CD4-positive, alpha-beta T cell (primary cell): ENCODE data around the gene PARVB. TPM values are rescaled to one million over a fixed set of nuclear protein-coding genes. Genes with fewer than 3 reads are reported as not detected.

Source experiments
- ATAC-seq: fragments of 200-7000 bp; cut with Tn5 transposase; one replicate; pipeline ENCODE4 v1.10.0; 2022; ENCODE audit warnings: mild to moderate bottlenecking; ENCODE audit not compliant: poor library complexity
- CTCF ChIA-PET: fragments of 350-600 bp; sonication (Branson Sonifier 250); formaldehyde crosslinking; loops from one replicate; lab custom pipeline; 2021; ENCODE audit warnings: antibody characterized with exemption, inconsistent platforms; lab: Charles Lee
- POLR2A ChIA-PET: fragments of 350-600 bp; sonication (Branson Sonifier 250); formaldehyde crosslinking; loops from one replicate; lab custom pipeline; 2021; ENCODE audit warnings: antibody characterized with exemption, inconsistent platforms; lab: Charles Lee
- DNase-seq, 14 experiments: peaks; one replicate each; pipeline ENCODE4 v3.0.0-alpha.2; 2013 to 2020; ENCODE audit warnings: mixed read lengths in 2 of 14
- H3K27ac ChIP-seq, 2 donors: one replicate each; pipeline versions ENCODE4 v1.5.1 to v1.7.0; 2013; ENCODE audit warnings: low read length in 2 of 2, low read depth in 1 of 2, mild to moderate bottlenecking in 1 of 2
- H3K27me3 ChIP-seq, 2 experiments: 1 replicate in 1 of 2; 2 replicates in 1 of 2; pipeline versions ENCODE4 v1.6.1 to v1.7.0; 2013; ENCODE audit warnings: low read length in 2 of 2, control low read depth in 1 of 2, mild to moderate bottlenecking in 1 of 2, moderate library complexity in 1 of 2; ENCODE audit not compliant: insufficient read depth in 2 of 2, control insufficient read depth in 1 of 2
- H3K36me3 ChIP-seq: one replicate; pipeline ENCODE4 v1.6.1; 2013; ENCODE audit warnings: low read length, control low read depth; ENCODE audit not compliant: insufficient read depth
- H3K4me1 ChIP-seq: one replicate; pipeline ENCODE4 v1.6.1; 2013; ENCODE audit warnings: low read length, control low read depth; ENCODE audit not compliant: insufficient read depth
- H3K4me3 ChIP-seq: one replicate; pipeline ENCODE4 v1.5.1; 2013; ENCODE audit warnings: mild to moderate bottlenecking, low read length, moderate library complexity
- H3K9me3 ChIP-seq, 2 experiments: 1 replicate in 1 of 2; 2 replicates in 1 of 2; pipeline versions ENCODE4 v1.6.1 to v1.7.0; 2013; ENCODE audit warnings: low read length in 2 of 2, mild to moderate bottlenecking in 2 of 2, control low read depth in 1 of 2, moderate library complexity in 1 of 2; ENCODE audit not compliant: control insufficient read depth in 1 of 2, insufficient read depth in 1 of 2
- H3K27ac Mint-ChIP-seq: one replicate; pipeline ENCODE4 v1.8.0; 2020; ENCODE audit warnings: mixed read lengths
- H3K27me3 Mint-ChIP-seq: one replicate; pipeline ENCODE4 v1.8.0; 2021; ENCODE audit warnings: mixed read lengths
- H3K36me3 Mint-ChIP-seq: one replicate; pipeline ENCODE4 v1.8.0; 2021; ENCODE audit warnings: low read depth, mixed read lengths
- H3K4me1 Mint-ChIP-seq: one replicate; pipeline ENCODE4 v1.8.0; 2021; ENCODE audit warnings: low read depth, mixed read lengths
- H3K4me3 Mint-ChIP-seq: one replicate; pipeline ENCODE4 v1.8.0; 2020; ENCODE audit warnings: mild to moderate bottlenecking, mixed read lengths
- H3K9me3 Mint-ChIP-seq: one replicate; pipeline ENCODE4 v1.8.0; 2020; ENCODE audit warnings: mixed read lengths
- CTCF ChIP-seq: fragments of 200-600 bp; IDR thresholded peaks from one replicate; pipeline ENCODE4 v1.8.0; 2022; ENCODE audit warnings: antibody characterized with exemption, mild to moderate bottlenecking
- intact Hi-C, 2 experiments: fragments of 100-400 bp; cut with DNase I in 1 of 2; cut with micrococcal nuclease in 1 of 2; formaldehyde crosslinking; loops; one replicate each; pipeline versions ENCODE4 v1.15.1 to v1.9.0; 2023 to 2025; cut with DNase I, micrococcal nuclease
- total RNA-seq, 174 experiments: library from RNA in 2 of 174; stranded (reverse) in 2 of 174; gene quantifications; one replicate each; pipeline ENCODE4 v1.2.3 and lab custom pipeline; 2021 to 2026

Gene PARVB
- total RNA-seq, 2 experiments from 2014 or later: 6.2 to 6.4 TPM

GRCh38 chr22:44049486-44050231, 25.6 kb downstream of the PARVB start:
- Mint-ChIP-seq H3K4me3 (peak overlapping the region; percentile 38), H3K27ac (no peak overlapping the region)
- no peak for ATAC-seq

GRCh38 chr22:44050766-44051355, 26.8 kb downstream of the PARVB start:
- no peak for DNase-seq
- TF ChIP-seq CTCF: no peak
- POLR2A ChIA-PET: no interaction called here
- no peak overlapping the region for H3K27ac Mint-ChIP-seq
- H3K9me3 Mint-ChIP-seq: no peaks in the 10 kb centered on the region
- no peaks in the 10 kb centered on the region for H3K9me3 ChIP-seq
- H3K4me1 Mint-ChIP-seq: peaks cover 19% of the 10 kb centered on the region
- no peaks in the 10 kb centered on the region for H3K36me3 Mint-ChIP-seq
- no peak overlapping the region for H3K4me3 ChIP-seq
- H3K27me3 Mint-ChIP-seq: peaks cover 5% of the 10 kb centered on the region
- CTCF ChIA-PET: no interaction called here
- no peaks in the 10 kb centered on the region for H3K27me3 ChIP-seq
- peaks cover 25% of the 10 kb centered on the region for H3K4me1 ChIP-seq
- no peak overlapping the region for H3K4me3 Mint-ChIP-seq
- ATAC-seq: no peak
- intact Hi-C loops: no loop called here
- H3K27ac ChIP-seq: no peak overlapping the region
- H3K36me3 ChIP-seq: no peaks in the 10 kb centered on the region

More at GRCh38 chr22:44049486-44050231, 25.6 kb downstream of the PARVB start:
- H3K27ac ChIP-seq: no peak overlapping the region
- peaks cover 5% of the 10 kb centered on the region for H3K27me3 Mint-ChIP-seq
- CTCF ChIA-PET: no interaction called here
- H3K36me3 Mint-ChIP-seq: no peaks in the 10 kb centered on the region
- intact Hi-C loops: no loop called here
- POLR2A ChIA-PET: no interaction called here
- H3K27me3 ChIP-seq: no peaks in the 10 kb centered on the region
- peaks cover 19% of the 10 kb centered on the region for H3K4me1 Mint-ChIP-seq
- peaks cover 25% of the 10 kb centered on the region for H3K4me1 ChIP-seq
- no peak overlapping the region for H3K4me3 ChIP-seq
- DNase-seq: no peak
- no peak for TF ChIP-seq CTCF
- H3K9me3 Mint-ChIP-seq: no peaks in the 10 kb centered on the region
- no peaks in the 10 kb centered on the region for H3K9me3 ChIP-seq
- no peaks in the 10 kb centered on the region for H3K36me3 ChIP-seq

GRCh38 chr22:44051358-44051757, 27.3 kb downstream of the PARVB start:
- no peak for DNase-seq
- no peak overlapping the region for H3K4me3 ChIP-seq
- no peaks in the 10 kb centered on the region for H3K27me3 ChIP-seq
- POLR2A ChIA-PET: no interaction called here
- CTCF ChIA-PET: no interaction called here
- Mint-ChIP-seq H3K4me1 (peaks cover 19% of the 10 kb centered on the region), H3K36me3 (no peaks in the 10 kb centered on the region), H3K27me3 (peaks cover 5% of the 10 kb centered on the region), H3K9me3 (no peaks in the 10 kb centered on the region), H3K27ac (no peak overlapping the region), H3K4me3 (no peak overlapping the region)
- H3K9me3 ChIP-seq: no peaks in the 10 kb centered on the region
- intact Hi-C loops: no loop called here
- no peak for TF ChIP-seq CTCF
- no peaks in the 10 kb centered on the region for H3K36me3 ChIP-seq
- no peak overlapping the region for H3K27ac ChIP-seq
- ATAC-seq: no peak
- peaks cover 25% of the 10 kb centered on the region for H3K4me1 ChIP-seq
